H1 (cell line): ENCODE results near the gene GATC. TPM values are rescaled to one million over a fixed set of nuclear protein-coding genes. Genes with fewer than 3 reads are reported as not detected.

Source experiments
- CTCF ChIA-PET: fragments of 300-600 bp; sonication (Branson Sonifier 250); formaldehyde crosslinking; loops from one replicate; lab custom pipeline; 2021; ENCODE audit not compliant: partially characterized antibody; lab: Charles Lee
- POLR2A ChIA-PET: fragments of 300-600 bp; sonication (Branson Sonifier 250); formaldehyde crosslinking; loops from one replicate; lab custom pipeline; 2021; ENCODE audit warnings: inconsistent platforms; ENCODE audit not compliant: partially characterized antibody; lab: Charles Lee
- DNase-seq, 2 experiments: peaks; one replicate each; pipeline versions ENCODE4 v3.0.0 to v3.0.0-alpha.2; 2010 to 2022; ENCODE audit warnings: low spot score in 2 of 2, low read depth in 1 of 2, mixed read lengths in 1 of 2
- FAIRE-seq: peaks from 2 replicates; lab custom pipeline; 2011; peaks lifted over from hg19 to GRCh38; lab: Jason Lieb, UNC
- H2AFZ ChIP-seq: 2 replicates; pipeline ENCODE4 v1.8.1; 2012; ENCODE audit warnings: low read length, inconsistent platforms
- H2AK5ac ChIP-seq: 2 replicates; pipeline ENCODE4 v1.6.1; 2013; ENCODE audit warnings: low read depth, low read length
- H2BK120ac ChIP-seq: replicated peaks from 2 replicates; pipeline ENCODE3; 2013; ENCODE audit warnings: low read depth, low read length, inconsistent platforms
- H2BK12ac ChIP-seq: 2 replicates; pipeline ENCODE4 v1.6.1; 2013; ENCODE audit warnings: low read depth, low read length
- H2BK15ac ChIP-seq: 2 replicates; pipeline ENCODE4 v1.6.1; 2013; ENCODE audit warnings: low read length
- H2BK20ac ChIP-seq: 2 replicates; pipeline ENCODE4 v1.6.1; 2013; ENCODE audit warnings: low read length
- H2BK5ac ChIP-seq: 2 replicates; pipeline ENCODE4 v1.6.1; 2013; ENCODE audit warnings: low read depth, low read length
- H3K14ac ChIP-seq: 2 replicates; pipeline ENCODE4 v1.6.1; 2013; ENCODE audit warnings: inconsistent platforms; ENCODE audit not compliant: insufficient read length
- H3K18ac ChIP-seq: 2 replicates; pipeline ENCODE4 v1.6.1; 2013; ENCODE audit warnings: low read length; ENCODE audit errors: extremely low read depth
- H3K23ac ChIP-seq: 2 replicates; pipeline ENCODE4 v1.6.1; 2013; ENCODE audit warnings: inconsistent platforms; ENCODE audit not compliant: insufficient read length
- H3K23me2 ChIP-seq: 2 replicates; pipeline ENCODE4 v1.6.1; 2013; ENCODE audit warnings: low read depth, low read length
- H3K27ac ChIP-seq: 2 replicates; pipeline ENCODE4 v1.6.1; 2011; ENCODE audit warnings: low read depth, low read length, inconsistent platforms
- H3K27me3 ChIP-seq, 4 experiments: replicated peaks in 1 of 4; 1 replicate in 1 of 4; 2 replicates in 3 of 4; pipeline versions ENCODE4 v1.6.1 to v1.8.1; 2011 to 2013; ENCODE audit warnings: low read length in 3 of 4, mild to moderate bottlenecking in 3 of 4, inconsistent platforms in 2 of 4, mixed read lengths in 2 of 4, moderate library complexity in 1 of 4; ENCODE audit not compliant: control insufficient read depth in 3 of 4, insufficient read depth in 3 of 4; ENCODE audit errors: extremely low read depth in 1 of 4
- H3K36me3 ChIP-seq, 4 experiments: 2 replicates each; pipeline versions ENCODE4 v1.6.1 to v1.8.1; 2011 to 2013; ENCODE audit warnings: mild to moderate bottlenecking in 4 of 4, low read length in 3 of 4, moderate library complexity in 2 of 4, control low read depth in 1 of 4, inconsistent platforms in 1 of 4; ENCODE audit not compliant: insufficient read depth in 4 of 4, control insufficient read depth in 2 of 4
- H3K4ac ChIP-seq: replicated peaks from 2 replicates; pipeline ENCODE3; 2013; ENCODE audit warnings: low read length, low read depth, mixed read lengths, inconsistent platforms; ENCODE audit not compliant: insufficient read length
- H3K4me1 ChIP-seq, 4 experiments: replicated peaks in 1 of 4; 1 replicate in 1 of 4; 2 replicates in 3 of 4; pipeline versions ENCODE4 v1.6.1 to v1.8.1; 2011 to 2013; ENCODE audit warnings: low read length in 3 of 4, inconsistent platforms in 2 of 4, mixed read lengths in 1 of 4; ENCODE audit not compliant: insufficient read depth in 4 of 4, control insufficient read depth in 3 of 4
- H3K4me2 ChIP-seq, 2 experiments: 2 replicates each; pipeline versions ENCODE4 v1.6.1 to v1.8.1; 2011 to 2013; ENCODE audit warnings: low read depth in 2 of 2, low read length in 2 of 2, control low read depth in 1 of 2, inconsistent platforms in 1 of 2, mild to moderate bottlenecking in 1 of 2; ENCODE audit not compliant: insufficient read depth in 1 of 2
- H3K4me3 ChIP-seq, 4 experiments: fragments of 200-600, 300-600 bp in 1 of 4; sonication (generic), shearing (Covaris generic), sonication (Bioruptor Twin) in 1 of 4; 2 replicates each; pipeline versions ENCODE4 v1.5.1 to v1.8.1; 2011 to 2016; ENCODE audit warnings: low read length in 4 of 4, low read depth in 3 of 4, control low read depth in 2 of 4, inconsistent platforms in 2 of 4, mild to moderate bottlenecking in 2 of 4, mixed read lengths in 1 of 4, moderate library complexity in 1 of 4; ENCODE audit not compliant: insufficient read depth in 2 of 4; ENCODE audit errors: extremely low read depth in 1 of 4
- H3K56ac ChIP-seq: replicated peaks from 2 replicates; pipeline ENCODE3; 2013; ENCODE audit warnings: low read depth, mild to moderate bottlenecking, mixed read lengths, low read length, inconsistent platforms; ENCODE audit not compliant: insufficient read length
- H3K79me1 ChIP-seq: 2 replicates; pipeline ENCODE4 v1.6.1; 2013; ENCODE audit warnings: low read depth, low read length, control low read depth
- H3K79me2 ChIP-seq, 2 experiments: 2 replicates each; pipeline versions ENCODE4 v1.6.1 to v1.8.1; 2012 to 2013; ENCODE audit warnings: low read length in 2 of 2, mild to moderate bottlenecking in 2 of 2, inconsistent platforms in 1 of 2; ENCODE audit not compliant: insufficient read depth in 2 of 2, control insufficient read depth in 1 of 2
- H3K9ac ChIP-seq, 4 experiments: replicated peaks in 1 of 4; 1 replicate in 1 of 4; 2 replicates in 3 of 4; pipeline versions ENCODE4 v1.6.1 to v1.8.1; 2011 to 2013; ENCODE audit warnings: low read depth in 3 of 4, low read length in 3 of 4, control low read depth in 2 of 4, mild to moderate bottlenecking in 2 of 4, moderate library complexity in 2 of 4, inconsistent platforms in 1 of 4; ENCODE audit errors: extremely low read depth in 1 of 4
- H3K9me3 ChIP-seq, 2 experiments: 2 replicates each; pipeline versions ENCODE4 v1.6.1 to v1.8.1; 2012 to 2013; ENCODE audit warnings: mild to moderate bottlenecking in 2 of 2, moderate library complexity in 2 of 2, control low read depth in 1 of 2, inconsistent platforms in 1 of 2, low read depth in 1 of 2, low read length in 1 of 2, mixed read lengths in 1 of 2; ENCODE audit not compliant: insufficient read depth in 2 of 2
- H4K20me1 ChIP-seq, 2 experiments: replicated peaks in 1 of 2; 2 replicates each; pipeline versions ENCODE3 to v1.8.1; 2011 to 2013; ENCODE audit warnings: inconsistent platforms in 2 of 2, low read length in 2 of 2, mild to moderate bottlenecking in 1 of 2; ENCODE audit not compliant: insufficient read depth in 2 of 2, control insufficient read depth in 1 of 2
- H4K5ac ChIP-seq: 2 replicates; pipeline ENCODE4 v1.6.1; 2013; ENCODE audit warnings: low read length, low read depth, mixed read lengths, inconsistent platforms; ENCODE audit not compliant: insufficient read length
- H4K8ac ChIP-seq: 2 replicates; pipeline ENCODE4 v1.8.0; 2013; ENCODE audit warnings: mild to moderate bottlenecking, moderate library complexity, low read length, inconsistent platforms; ENCODE audit not compliant: insufficient read depth; ENCODE audit errors: extremely low read depth
- H4K91ac ChIP-seq: replicated peaks from 2 replicates; pipeline ENCODE3; 2013; ENCODE audit warnings: low read length, mixed read lengths, inconsistent platforms; ENCODE audit not compliant: insufficient read length
- KDM4A ChIP-seq: IDR thresholded peaks from one replicate; pipeline ENCODE4 v1.7.1; 2012; ENCODE audit warnings: low read depth, mild to moderate bottlenecking, moderate library complexity, low read length, inconsistent platforms; ENCODE audit not compliant: severe bottlenecking
- POU5F1 ChIP-seq: IDR thresholded peaks from 2 replicates; pipeline ENCODE4 v1.6.1; 2011; ENCODE audit warnings: low read depth, mild to moderate bottlenecking, low read length, moderate library complexity
- WGBS, 2 experiments: shearing (Covaris generic) in 1 of 2; methylation state at CpG; one replicate each; pipeline versions ENCODE4 v1.1.6 to v1.1.7; 2013 to 2015; ENCODE audit warnings: low lambda C conversion rate in 2 of 2, mixed read lengths in 2 of 2, inconsistent platforms in 1 of 2, low coverage in 1 of 2, missing lambda C conversion rate in 1 of 2; ENCODE audit not compliant: insufficient replicate concordance in 2 of 2, insufficient coverage in 1 of 2, insufficient read length in 1 of 2; ENCODE audit errors: extremely low coverage in 1 of 2, missing lambda C conversion rate in 1 of 2; 5-methylcytosine and 5-hydroxymethylcytosine counted together
- polyA plus RNA-seq, 7 experiments: library from polyadenylated mRNA; depleted of rRNA in 3 of 7; stranded (reverse) in 5 of 7; unstranded in 2 of 7; fragments of >200 nt in 5 of 7; fragments of 200-250 nt in 2 of 7; gene quantifications; 1 replicate in 5 of 7; 2 replicates in 1 of 7; 4 replicates in 1 of 7; pipeline versions ENCODE4 v1.2.1 to v1.2.3, GENCODE V29; 2011 to 2013; ENCODE audit warnings: missing spikeins in 2 of 7, mixed read lengths in 2 of 7
- total RNA-seq: library from RNA; stranded (reverse); fragmentation: NEBNext Ultra II Directional; extraction: Animal tissue kit (Norgen Biotek cat#: 25700); gene quantifications from 2 replicates; pipeline ENCODE4 v1.2.1, GENCODE V29; 2021

GATC gene
- total and polyA plus RNA-seq, 2 of the 8 experiments (the other 6 are each of a cell fraction or from before 2014, with no cell fraction given) = 13.2 to 30.4 TPM

DNA sequence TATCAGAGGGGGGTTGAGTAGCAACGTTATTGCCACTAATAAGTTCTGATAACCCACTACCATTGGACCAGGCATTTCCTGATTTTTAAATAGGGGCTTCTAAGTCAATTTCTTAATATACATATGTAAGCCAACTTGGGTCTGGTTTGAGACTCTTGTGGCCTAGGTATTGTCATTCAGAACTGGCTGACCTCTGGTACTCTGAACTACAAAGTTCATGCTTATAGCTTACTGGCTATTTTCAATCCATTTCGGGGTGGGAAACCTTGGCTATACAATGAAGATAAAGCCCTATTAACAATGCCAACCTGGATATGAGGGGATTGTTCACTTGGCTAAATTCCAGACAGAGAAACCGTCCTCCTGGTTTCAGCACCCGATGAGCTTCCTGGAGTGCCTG, 58.3 kb downstream of the GATC start:
- Histone ChIP-seq H3K4me1 (peaks cover 5 to 9% (median 6%) of the 10 kb centered on the region in 4 experiments; a peak in 5 of 7 replicates), H3K4ac (no peak overlapping the region), H3K27ac (no peak overlapping the region), H2BK5ac (peak overlapping the region; percentile 27; the same call in 1 of the 2 replicates), H2BK12ac (no peak overlapping the region), H3K36me3 (peaks cover 5 to 20% (median 12%) of the 10 kb centered on the region in 4 experiments; a peak in 7 of 8 replicates), H2AK5ac (no peak overlapping the region), H3K4me3 (peak overlapping the region in 3 of 4 experiments; percentile 2 to 16 (median 14); a peak in 2 of 8 replicates), H3K27me3 (no peaks in the 10 kb centered on the region), H3K18ac (no peak overlapping the region), H3K4me2 (peak overlapping the region; percentile 24 to 53), H2AFZ (no peak overlapping the region), H3K56ac (no peak overlapping the region), H3K9me3 (no peaks in the 10 kb centered on the region), H3K23ac (no peak overlapping the region), H4K8ac (no peak overlapping the region), H2BK120ac (no peak overlapping the region), H4K91ac (no peak overlapping the region), H3K79me1 (no peaks in the 10 kb centered on the region), H2BK20ac (no peak overlapping the region), H3K79me2 (no peaks in the 10 kb centered on the region), H3K14ac (no peak overlapping the region), H3K23me2 (no peaks in the 10 kb centered on the region), H3K9ac (no peak overlapping the region), H4K5ac (no peak overlapping the region), H4K20me1 (no peaks in the 10 kb centered on the region), H2BK15ac (no peak overlapping the region)
- TF ChIP-seq POU5F1 = peak; percentile 58; the same call in 1 of the 2 replicates
- no peak for TF ChIP-seq KDM4A
- FAIRE-seq = peak; percentile 32
- CTCF ChIA-PET = interaction anchor here (0.7 to 1.2 kb wide), 5 partner anchors 11 to 64 kb away, joined by 3 to 5 read pairs (median 4); no protein-coding TSS in a partner anchor
- DNase-seq = no peak
- POLR2A ChIA-PET = interaction anchor here (0.5 to 4.8 kb wide), 13 partner anchors 9 to 213 kb away, joined by 3 to 31 read pairs (median 3); partner anchors contain the start of genes COQ5, DYNLL1, GATC and RNU4-2
- WGBS, 2 experiments = 61% methylated on average over 4 of the region's 4 CpGs; no CpG with 5 or more reads in 1 of the 2 experiments
